Measurements from ENCODE around the gene TMEM60.
"Not testable (repeated sequence)": the region's sequence is repeated elsewhere in the genome, so short reads cannot be mapped to it uniquely, and the experiment has no call there.

TMEM60 gene

GRCh38 chr7:77797734-77798393 lies 370 bp downstream of the TMEM60 start:
- Mint-ChIP-seq H3K4me1 (peaks cover 68% of the 10 kb centered on the region), H3K27me3 (no peaks in the 10 kb centered on the region), H3K36me3 (peaks cover 16% of the 10 kb centered on the region), H3K4me3 (peak overlapping the region; percentile 97), H3K9me3 (no peaks in the 10 kb centered on the region), H3K27ac (peak overlapping the region; percentile 90)
- ATAC-seq = peak; percentile 57

- H3K4me3 Mint-ChIP-seq = peak overlapping the region; percentile 97
- peaks cover 16% of the 10 kb centered on the region for H3K36me3 Mint-ChIP-seq
- H3K4me1 Mint-ChIP-seq = peaks cover 59% of the 10 kb centered on the region
- H3K27ac Mint-ChIP-seq = peak overlapping the region; percentile 90
- H3K9me3 Mint-ChIP-seq = no peaks in the 10 kb centered on the region
- ATAC-seq = no peak
- no peaks in the 10 kb centered on the region for H3K27me3 Mint-ChIP-seq
Observed at GRCh38 chr7:77796960-77797359, 1.3 kb downstream of the TMEM60 start.

- no peak overlapping the region for H3K27ac Mint-ChIP-seq
- H3K4me1 Mint-ChIP-seq = peaks cover 50% of the 10 kb centered on the region
- no peaks in the 10 kb centered on the region for H3K27me3 Mint-ChIP-seq
- no peak for ATAC-seq
- H3K4me3 Mint-ChIP-seq = peak overlapping the region; percentile 49
- no peaks in the 10 kb centered on the region for H3K9me3 Mint-ChIP-seq
- H3K36me3 Mint-ChIP-seq = peaks cover 16% of the 10 kb centered on the region
Observed at GRCh38 chr7:77796109-77796508, 2.1 kb downstream of the TMEM60 start.

GRCh38 chr7:77794000-77794399 lies 4.2 kb downstream of the TMEM60 start:
- Mint-ChIP-seq H3K27ac (peak overlapping the region; percentile 13), H3K4me3 (no peak overlapping the region), H3K36me3 (peaks cover 17% of the 10 kb centered on the region), H3K9me3 (no peaks in the 10 kb centered on the region), H3K27me3 (no peaks in the 10 kb centered on the region), H3K4me1 (peaks cover 35% of the 10 kb centered on the region)
- no peak for ATAC-seq

GRCh38 chr7:77791956-77792355 lies 6.3 kb downstream of the TMEM60 start:
- Mint-ChIP-seq H3K4me3 (no peak overlapping the region), H3K9me3 (no peaks in the 10 kb centered on the region), H3K27ac (peak overlapping the region; percentile 24), H3K4me1 (peaks cover 33% of the 10 kb centered on the region), H3K27me3 (no peaks in the 10 kb centered on the region), H3K36me3 (peaks cover 24% of the 10 kb centered on the region)
- no peak for ATAC-seq

- Mint-ChIP-seq H3K9me3 (no peaks in the 10 kb centered on the region), H3K4me1 (peaks cover 27% of the 10 kb centered on the region), H3K4me3 (no peak overlapping the region), H3K36me3 (peaks cover 24% of the 10 kb centered on the region), H3K27ac (no peak overlapping the region), H3K27me3 (no peaks in the 10 kb centered on the region)
- no peak for ATAC-seq
Observed at GRCh38 chr7:77791336-77791735, 6.9 kb downstream of the TMEM60 start.

- Mint-ChIP-seq H3K4me1 (peaks cover 18% of the 10 kb centered on the region), H3K36me3 (peaks cover 32% of the 10 kb centered on the region), H3K27me3 (no peaks in the 10 kb centered on the region), H3K27ac (peak overlapping the region; percentile 62), H3K9me3 (no peaks in the 10 kb centered on the region), H3K4me3 (no peak overlapping the region)
- no peak for ATAC-seq
Observed at GRCh38 chr7:77788327-77788902, 9.8 kb downstream of the TMEM60 start.

- Mint-ChIP-seq H3K4me3 (no peak overlapping the region), H3K9me3 (no peaks in the 10 kb centered on the region), H3K4me1 (peaks cover 18% of the 10 kb centered on the region), H3K27ac (no peak overlapping the region), H3K36me3 (peaks cover 40% of the 10 kb centered on the region), H3K27me3 (no peaks in the 10 kb centered on the region)
- ATAC-seq = no peak
Observed at GRCh38 chr7:77786741-77787140, 11.5 kb downstream of the TMEM60 start.

GRCh38 chr7:77786018-77786417 lies 12.2 kb downstream of the TMEM60 start:
- H3K27me3 Mint-ChIP-seq = no peaks in the 10 kb centered on the region
- H3K36me3 Mint-ChIP-seq = peaks cover 43% of the 10 kb centered on the region
- H3K27ac Mint-ChIP-seq = no peak overlapping the region
- H3K4me1 Mint-ChIP-seq = peaks cover 18% of the 10 kb centered on the region
- no peak for ATAC-seq
- no peak overlapping the region for H3K4me3 Mint-ChIP-seq
- H3K9me3 Mint-ChIP-seq = no peaks in the 10 kb centered on the region

- not testable (repeated sequence) for H3K4me3 Mint-ChIP-seq, ATAC-seq, H3K27me3 Mint-ChIP-seq, H3K9me3 Mint-ChIP-seq
- Mint-ChIP-seq H3K36me3 (peaks cover 48% of the 10 kb centered on the region), H3K4me1 (peaks cover 18% of the 10 kb centered on the region), H3K27ac (peak overlapping the region; percentile 5)
Observed at GRCh38 chr7:77784426-77784825, 13.8 kb downstream of the TMEM60 start.

- Mint-ChIP-seq H3K36me3 (peaks cover 46% of the 10 kb centered on the region), H3K27ac (no peak overlapping the region), H3K27me3 (no peaks in the 10 kb centered on the region), H3K4me1 (peaks cover 13% of the 10 kb centered on the region), H3K9me3 (no peaks in the 10 kb centered on the region), H3K4me3 (no peak overlapping the region)
- no peak for ATAC-seq
Observed at GRCh38 chr7:77783545-77783944, 14.7 kb downstream of the TMEM60 start.

- Mint-ChIP-seq H3K27me3 (no peaks in the 10 kb centered on the region), H3K36me3 (peaks cover 48% of the 10 kb centered on the region), H3K4me3 (no peak overlapping the region), H3K9me3 (no peaks in the 10 kb centered on the region), H3K4me1 (peaks cover 11% of the 10 kb centered on the region), H3K27ac (no peak overlapping the region)
- ATAC-seq = no peak
Observed at GRCh38 chr7:77783111-77783510, 15.1 kb downstream of the TMEM60 start.

- Mint-ChIP-seq H3K9me3 (no peaks in the 10 kb centered on the region), H3K4me1 (peaks cover 11% of the 10 kb centered on the region), H3K4me3 (no peak overlapping the region), H3K27ac (no peak overlapping the region), H3K27me3 (no peaks in the 10 kb centered on the region), H3K36me3 (peaks cover 50% of the 10 kb centered on the region)
- ATAC-seq = no peak
Observed at GRCh38 chr7:77782383-77782782, 15.9 kb downstream of the TMEM60 start.

GRCh38 chr7:77778535-77778934 lies 19.7 kb downstream of the TMEM60 start:
- H3K4me3 Mint-ChIP-seq = no peak overlapping the region
- peaks cover 58% of the 10 kb centered on the region for H3K36me3 Mint-ChIP-seq
- no peaks in the 10 kb centered on the region for H3K27me3 Mint-ChIP-seq
- H3K4me1 Mint-ChIP-seq = no peaks in the 10 kb centered on the region
- no peak for ATAC-seq
- H3K27ac Mint-ChIP-seq = no peak overlapping the region
- peaks cover 6% of the 10 kb centered on the region for H3K9me3 Mint-ChIP-seq

- peaks cover 69% of the 10 kb centered on the region for H3K36me3 Mint-ChIP-seq
- H3K27me3 Mint-ChIP-seq = no peaks in the 10 kb centered on the region
- H3K9me3 Mint-ChIP-seq = peaks cover 5% of the 10 kb centered on the region
- ATAC-seq = no peak
- H3K4me1 Mint-ChIP-seq = peaks cover 15% of the 10 kb centered on the region
- no peak overlapping the region for H3K4me3 Mint-ChIP-seq
- no peak overlapping the region for H3K27ac Mint-ChIP-seq
Observed at GRCh38 chr7:77771901-77772300, 26.3 kb downstream of the TMEM60 start.

- Mint-ChIP-seq H3K36me3 (peaks cover 64% of the 10 kb centered on the region), H3K27me3 (no peaks in the 10 kb centered on the region), H3K4me1 (peaks cover 25% of the 10 kb centered on the region), H3K27ac (no peak overlapping the region), H3K9me3 (no peaks in the 10 kb centered on the region), H3K4me3 (no peak overlapping the region)
- ATAC-seq = no peak
Observed at GRCh38 chr7:77770316-77770715, 27.9 kb downstream of the TMEM60 start.

Measured in stimulated activated memory B cell treated with anti-CD40 and anti-IgM and Interleukin-4, amounts not matched to agents 10 μg/mL and 1 μg/mL and 100 μg/mL, for 72 hours (primary cell).